Measurements from ENCODE around the gene POLN.
"Not testable (repeated sequence)": the region's sequence is repeated elsewhere in the genome, so short reads cannot be mapped to it uniquely, and the experiment has no call there.

The POLN gene

GRCh38 chr4:2281575-2282343 lies 39.8 kb upstream of the POLN start:
- H3K36me3 Mint-ChIP-seq (ENCODE audit: low read depth): peaks cover 3% of the 10 kb centered on the region
- peak overlapping the region; percentile 96 for H3K27ac Mint-ChIP-seq
- H3K27me3 Mint-ChIP-seq (ENCODE audit: low read depth): no peaks in the 10 kb centered on the region
- peak overlapping the region; percentile 73 for H3K4me3 Mint-ChIP-seq
- peaks cover 32% of the 10 kb centered on the region for H3K4me1 Mint-ChIP-seq (ENCODE audit: low read depth)
- no peaks in the 10 kb centered on the region for H3K9me3 Mint-ChIP-seq

DNA sequence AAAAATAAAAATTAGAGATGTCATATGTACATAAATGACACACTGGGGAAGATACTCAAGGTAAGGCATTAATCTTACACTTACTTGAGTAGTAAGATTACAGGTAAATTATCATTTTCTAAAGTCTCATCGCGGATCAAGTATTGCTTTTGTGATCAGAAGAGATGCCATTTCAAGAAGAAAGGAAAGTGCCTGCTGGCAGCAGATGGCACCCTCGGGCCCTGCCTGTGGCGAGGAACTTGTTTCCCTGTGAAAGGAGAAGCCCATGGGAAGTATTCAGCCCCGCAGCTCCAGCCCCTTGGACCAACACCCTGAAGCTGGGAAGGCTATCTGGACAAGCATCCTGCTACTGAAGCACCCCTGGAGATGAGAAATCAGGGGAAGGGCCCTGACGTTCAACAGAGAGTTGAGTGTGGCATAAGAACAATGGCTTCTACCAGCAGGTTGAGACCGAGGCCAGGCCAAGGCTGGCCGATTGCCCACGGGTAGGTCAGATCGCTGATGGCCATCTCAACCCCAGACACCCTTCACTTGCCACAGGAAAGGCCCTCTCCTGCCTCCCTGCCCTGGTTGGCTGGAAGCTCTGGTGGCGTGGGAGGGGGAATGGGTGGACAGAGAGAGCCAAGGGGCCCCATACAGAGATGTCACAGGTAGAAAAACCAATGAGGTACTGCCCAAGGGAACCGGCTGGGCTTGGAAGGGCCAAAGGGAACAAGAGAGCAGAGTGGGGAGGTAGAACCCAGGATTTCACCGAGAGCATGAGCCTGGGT lies 38.8 kb upstream of the POLN start:
- no peaks in the 10 kb centered on the region for H3K9me3 Mint-ChIP-seq
- H3K4me1 Mint-ChIP-seq (ENCODE audit: low read depth): peaks cover 31% of the 10 kb centered on the region

GRCh38 chr4:2277956-2278355 lies 36.0 kb upstream of the POLN start:
- H3K9me3 Mint-ChIP-seq: no peaks in the 10 kb centered on the region

More for the DNA sequence above, 38.8 kb upstream of the POLN start:
- Mint-ChIP-seq H3K27me3 (ENCODE audit: low read depth) (no peaks in the 10 kb centered on the region), H3K36me3 (ENCODE audit: low read depth) (peaks cover 3% of the 10 kb centered on the region), H3K27ac (peak overlapping the region; percentile 96), H3K4me3 (no peak overlapping the region)

GRCh38 chr4:2276581-2277325 lies 34.8 kb upstream of the POLN start:
- no peak overlapping the region for H3K4me3 Mint-ChIP-seq
- H3K4me1 Mint-ChIP-seq (ENCODE audit: low read depth): peaks cover 9% of the 10 kb centered on the region
- H3K36me3 Mint-ChIP-seq (ENCODE audit: low read depth): no peaks in the 10 kb centered on the region
- no peaks in the 10 kb centered on the region for H3K9me3 Mint-ChIP-seq
- H3K27ac Mint-ChIP-seq: no peak overlapping the region
- H3K27me3 Mint-ChIP-seq (ENCODE audit: low read depth): no peaks in the 10 kb centered on the region

More at GRCh38 chr4:2277956-2278355, 36.0 kb upstream of the POLN start:
- Mint-ChIP-seq H3K27me3 (ENCODE audit: low read depth) (no peaks in the 10 kb centered on the region), H3K27ac (no peak overlapping the region), H3K36me3 (ENCODE audit: low read depth) (peaks cover 3% of the 10 kb centered on the region), H3K4me3 (no peak overlapping the region), H3K4me1 (ENCODE audit: low read depth) (peaks cover 20% of the 10 kb centered on the region)

- H3K27ac Mint-ChIP-seq: no peak overlapping the region
- no peaks in the 10 kb centered on the region for H3K27me3 Mint-ChIP-seq (ENCODE audit: low read depth)
- no peak overlapping the region for H3K4me3 Mint-ChIP-seq
- H3K4me1 Mint-ChIP-seq (ENCODE audit: low read depth): no peaks in the 10 kb centered on the region
- H3K9me3 Mint-ChIP-seq: no peaks in the 10 kb centered on the region
- H3K36me3 Mint-ChIP-seq (ENCODE audit: low read depth): no peaks in the 10 kb centered on the region
These were observed 33.8 kb upstream of the POLN start for GRCh38 chr4:2275546-2276251.

DNA sequence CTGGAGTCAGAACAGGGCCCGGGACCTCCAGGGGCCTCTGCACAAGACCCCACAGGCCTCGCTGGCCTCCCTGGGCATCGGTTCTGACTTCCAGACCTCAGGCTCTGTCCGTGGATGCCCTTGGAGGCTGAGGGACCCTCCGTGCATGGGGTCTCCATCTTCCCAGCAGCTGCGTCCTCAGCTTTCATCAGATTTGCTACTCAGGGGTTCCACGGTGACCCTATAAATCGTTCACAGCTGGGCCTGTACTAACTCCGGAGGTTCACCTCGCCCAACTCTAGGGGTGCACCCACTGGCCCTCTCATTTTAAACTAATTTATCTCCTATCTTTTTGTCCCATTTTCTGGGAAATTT lies 33.1 kb upstream of the POLN start:
- not testable (repeated sequence) for H3K27me3 Mint-ChIP-seq (ENCODE audit: low read depth); H3K4me3 Mint-ChIP-seq; H3K9me3 Mint-ChIP-seq; H3K36me3 Mint-ChIP-seq (ENCODE audit: low read depth); H3K27ac Mint-ChIP-seq; H3K4me1 Mint-ChIP-seq (ENCODE audit: low read depth)

- Mint-ChIP-seq H3K4me3 (no peak overlapping the region), H3K27ac (no peak overlapping the region), H3K4me1 (ENCODE audit: low read depth) (no peaks in the 10 kb centered on the region), H3K27me3 (ENCODE audit: low read depth) (no peaks in the 10 kb centered on the region), H3K36me3 (ENCODE audit: low read depth) (no peaks in the 10 kb centered on the region), H3K9me3 (no peaks in the 10 kb centered on the region)
These were observed 32.6 kb upstream of the POLN start for GRCh38 chr4:2274320-2275043.

- H3K36me3 Mint-ChIP-seq (ENCODE audit: low read depth): no peaks in the 10 kb centered on the region
- no peak overlapping the region for H3K4me3 Mint-ChIP-seq
- H3K4me1 Mint-ChIP-seq (ENCODE audit: low read depth): no peaks in the 10 kb centered on the region
- H3K27me3 Mint-ChIP-seq (ENCODE audit: low read depth): no peaks in the 10 kb centered on the region
- no peaks in the 10 kb centered on the region for H3K9me3 Mint-ChIP-seq
- no peak overlapping the region for H3K27ac Mint-ChIP-seq
These were observed 31.9 kb upstream of the POLN start for GRCh38 chr4:2273657-2274319.

DNA sequence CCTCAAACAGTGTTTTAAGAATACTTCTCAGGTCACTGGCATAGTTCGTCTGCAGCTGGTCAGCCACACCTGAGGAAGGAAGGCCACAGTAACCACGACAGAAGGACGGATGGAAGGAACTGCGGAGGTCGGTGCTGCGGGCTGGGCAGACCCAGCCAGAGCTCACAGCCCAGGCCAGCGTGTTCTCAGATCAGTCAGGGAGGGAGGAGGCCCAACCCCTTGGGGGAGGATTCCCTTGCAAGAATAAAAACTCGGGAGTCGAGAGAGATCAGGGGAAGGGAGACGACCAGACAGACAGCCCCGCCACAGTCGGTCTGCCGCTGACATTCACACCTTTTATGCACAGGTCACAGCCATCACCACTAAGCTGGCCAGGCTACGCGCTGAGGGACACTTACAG lies 31.3 kb upstream of the POLN start:
- Mint-ChIP-seq H3K36me3 (ENCODE audit: low read depth) (no peaks in the 10 kb centered on the region), H3K9me3 (no peaks in the 10 kb centered on the region), H3K4me1 (ENCODE audit: low read depth) (no peaks in the 10 kb centered on the region), H3K4me3 (no peak overlapping the region), H3K27ac (no peak overlapping the region), H3K27me3 (ENCODE audit: low read depth) (no peaks in the 10 kb centered on the region)

DNA sequence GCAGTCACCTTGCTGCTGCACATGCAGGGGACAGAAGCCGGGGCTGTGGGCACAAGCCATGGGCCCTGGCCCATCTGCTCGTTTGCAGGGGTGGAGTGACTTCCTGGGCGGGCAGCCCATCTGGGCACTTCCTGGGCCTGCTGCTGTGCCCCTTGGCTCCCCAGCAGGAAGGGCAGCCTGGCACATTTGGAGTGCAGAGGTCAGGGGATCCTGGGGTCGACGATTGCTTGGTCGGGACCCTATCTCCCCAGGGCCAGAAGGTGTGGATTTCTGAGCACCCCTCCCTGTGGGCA lies 30.9 kb upstream of the POLN start:
- Mint-ChIP-seq H3K4me3 (no peak overlapping the region), H3K27ac (no peak overlapping the region), H3K4me1 (ENCODE audit: low read depth) (no peaks in the 10 kb centered on the region), H3K36me3 (ENCODE audit: low read depth) (no peaks in the 10 kb centered on the region), H3K9me3 (no peaks in the 10 kb centered on the region), H3K27me3 (ENCODE audit: low read depth) (no peaks in the 10 kb centered on the region)

- Mint-ChIP-seq H3K27ac (no peak overlapping the region), H3K9me3 (no peaks in the 10 kb centered on the region), H3K4me3 (no peak overlapping the region), H3K27me3 (ENCODE audit: low read depth) (no peaks in the 10 kb centered on the region), H3K36me3 (ENCODE audit: low read depth) (no peaks in the 10 kb centered on the region), H3K4me1 (ENCODE audit: low read depth) (no peaks in the 10 kb centered on the region)
These were observed 30.3 kb upstream of the POLN start for GRCh38 chr4:2272026-2272827.

DNA sequence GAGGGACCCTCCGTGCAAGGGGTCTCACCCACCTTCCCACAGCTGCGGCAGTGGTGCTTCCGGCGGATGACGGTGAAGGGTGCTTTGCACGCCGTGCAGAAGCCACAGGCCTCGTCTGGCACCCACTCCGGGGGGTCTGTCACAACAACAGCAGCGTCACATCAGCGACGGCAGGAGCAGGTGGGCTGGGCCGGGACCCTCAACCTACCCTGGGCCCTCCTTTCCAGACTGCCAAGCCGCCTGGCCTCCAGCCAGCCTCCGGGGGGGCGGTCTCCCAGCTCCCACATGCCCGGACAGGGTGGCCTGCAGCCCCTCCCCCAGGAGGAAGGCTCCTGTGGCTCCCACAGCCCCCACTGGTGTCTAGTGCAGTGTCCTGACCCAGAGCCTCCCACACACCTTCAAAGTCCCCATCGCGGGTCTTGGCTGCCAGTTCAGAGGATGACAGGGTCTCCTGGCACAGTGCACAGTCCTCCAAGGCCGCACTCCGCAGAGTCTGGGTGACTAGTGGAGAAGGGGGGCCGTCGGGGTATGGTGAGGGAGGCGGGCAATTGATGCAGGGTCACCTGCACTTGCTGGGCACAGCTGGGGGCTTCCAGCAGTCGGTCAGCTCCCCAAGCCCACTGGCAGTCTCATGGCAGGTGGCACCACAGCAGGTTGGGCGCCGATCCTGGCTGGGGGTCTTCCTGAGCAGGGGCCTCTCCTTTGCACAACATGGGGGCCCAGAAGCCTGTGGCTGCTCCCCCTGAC lies 29.5 kb upstream of the POLN start:
- H3K4me3 Mint-ChIP-seq: no peak overlapping the region
- no peaks in the 10 kb centered on the region for H3K9me3 Mint-ChIP-seq
- H3K36me3 Mint-ChIP-seq (ENCODE audit: low read depth): no peaks in the 10 kb centered on the region
- no peaks in the 10 kb centered on the region for H3K27me3 Mint-ChIP-seq (ENCODE audit: low read depth)
- H3K27ac Mint-ChIP-seq: no peak overlapping the region
- no peaks in the 10 kb centered on the region for H3K4me1 Mint-ChIP-seq (ENCODE audit: low read depth)
